Measurements from ENCODE around the gene ARFRP1. TPM values are rescaled to one million over a fixed set of nuclear protein-coding genes. Genes with fewer than 3 reads are reported as not detected.

Gene ARFRP1
- total and polyA plus RNA-seq, 2 of the 13 experiments (the other 11 are each of a cell fraction or from before 2014, with no cell fraction given) = 32.0 to 51.1 TPM

DNA sequence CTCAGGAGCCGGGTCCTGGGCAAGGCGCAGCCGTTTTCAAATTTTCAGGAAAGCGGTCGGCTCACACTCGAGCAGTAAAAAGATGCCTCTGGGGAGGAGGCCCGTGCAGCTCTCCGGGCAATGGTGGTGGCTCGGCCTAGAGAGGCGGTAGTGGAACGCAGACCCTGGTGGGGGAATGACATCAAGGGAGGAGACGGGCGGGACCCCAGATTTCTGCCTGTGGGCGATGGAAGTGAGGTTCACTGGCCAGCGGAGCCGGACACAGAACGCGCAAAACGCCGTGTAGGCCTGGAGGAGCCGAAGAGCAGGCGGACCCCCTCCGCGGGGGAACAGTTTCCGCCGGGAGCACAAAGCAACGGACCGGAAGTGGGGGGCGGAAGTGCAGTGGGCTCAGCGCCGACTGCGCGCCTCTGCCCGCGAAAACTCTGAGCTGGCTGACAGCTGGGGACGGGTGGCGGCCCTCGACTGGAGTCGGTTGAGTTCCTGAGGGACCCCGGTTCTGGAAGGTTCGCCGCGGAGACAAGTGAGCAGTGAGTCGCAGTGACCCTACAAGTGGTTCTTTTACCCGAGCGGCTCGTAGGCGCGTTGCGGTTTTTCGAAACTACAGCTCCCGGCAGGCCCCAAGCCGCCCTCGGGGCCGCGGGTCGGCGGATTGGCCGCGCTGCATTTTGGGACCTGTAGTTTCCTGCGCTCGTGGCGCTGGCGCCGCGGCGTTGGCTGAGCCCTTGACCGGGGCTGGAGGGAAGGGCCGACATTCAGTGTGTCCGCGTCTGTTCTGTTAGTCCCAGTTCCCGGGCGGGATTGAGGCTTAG lies 49.6 kb downstream of the ARFRP1 start, which contains the start of gene RTEL1 (continued):
- TF ChIP-seq ZSCAN9 (CRISPR knock-in tag; IDR thresholded peaks at IDR 0.05; ENCODE audit: borderline replicate concordance) = peak; percentile 93
- peak; percentile 90; the same call in 1 of the 2 replicates for TF ChIP-seq KDM4B (CRISPR knock-in tag; IDR thresholded peaks at IDR 0.05)
- no peak for TF ChIP-seq KAT2B (IDR thresholded peaks at IDR 0.05; ENCODE audit: borderline replicate concordance, low read depth, low read length)
- TF ChIP-seq ZNF230 (CRISPR knock-in tag; IDR thresholded peaks at IDR 0.05) = peak; percentile 96; the same call in 1 of the 2 replicates
- no peak for TF ChIP-seq SMC3 (IDR thresholded peaks at IDR 0.05; ENCODE audit: low read length)
- TF ChIP-seq KDM1A (CRISPR knock-in tag; IDR thresholded peaks at IDR 0.05) = no peak
- peak; percentile 83 for TF ChIP-seq ZNF354B (CRISPR knock-in tag; IDR thresholded peaks at IDR 0.05)
- peak; percentile 63; the same call in 1 of the 2 replicates for TF ChIP-seq ZNF30 (CRISPR knock-in tag; IDR thresholded peaks at IDR 0.05)
- no peak for TF ChIP-seq ARNT (IDR thresholded peaks at IDR 0.05)
- peak; percentile 65 for TF ChIP-seq ZNF770 (CRISPR knock-in tag; IDR thresholded peaks at IDR 0.05)
- TF ChIP-seq FOXC1 (CRISPR knock-in tag; IDR thresholded peaks at IDR 0.05; ENCODE audit: borderline replicate concordance) = peak; percentile 97
- 0 out of 2 replicates have a peak, but pooled peaks have one; percentile 72 for TF ChIP-seq ZMYM2 (CRISPR knock-in tag; IDR thresholded peaks at IDR 0.05)
- peak; percentile 95; the same call in 1 of the 2 replicates for TF ChIP-seq HNF1B (CRISPR knock-in tag; IDR thresholded peaks at IDR 0.05)
- TF ChIP-seq ZNF549 (CRISPR knock-in tag; IDR thresholded peaks at IDR 0.05) = peak; percentile 92; the same call in 1 of the 2 replicates
- TF ChIP-seq BCL6 (CRISPR knock-in tag; IDR thresholded peaks at IDR 0.05) = peak; percentile 30; the same call in 1 of the 2 replicates
- no peak for TF ChIP-seq FOXP1 (IDR thresholded peaks at IDR 0.05)
- TF ChIP-seq FOXP1 (CRISPR knock-in tag; IDR thresholded peaks at IDR 0.05) = peak; percentile 35
- TF ChIP-seq, protein P1, sequence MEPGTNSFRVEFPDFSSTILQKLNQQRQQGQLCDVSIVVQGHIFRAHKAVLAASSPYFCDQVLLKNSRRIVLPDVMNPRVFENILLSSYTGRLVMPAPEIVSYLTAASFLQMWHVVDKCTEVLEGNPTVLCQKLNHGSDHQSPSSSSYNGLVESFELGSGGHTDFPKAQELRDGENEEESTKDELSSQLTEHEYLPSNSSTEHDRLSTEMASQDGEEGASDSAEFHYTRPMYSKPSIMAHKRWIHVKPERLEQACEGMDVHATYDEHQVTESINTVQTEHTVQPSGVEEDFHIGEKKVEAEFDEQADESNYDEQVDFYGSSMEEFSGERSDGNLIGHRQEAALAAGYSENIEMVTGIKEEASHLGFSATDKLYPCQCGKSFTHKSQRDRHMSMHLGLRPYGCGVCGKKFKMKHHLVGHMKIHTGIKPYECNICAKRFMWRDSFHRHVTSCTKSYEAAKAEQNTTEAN (CRISPR knock-in tag; conservative IDR thresholded peaks at IDR 0.05) = peak; percentile 80
- TF ChIP-seq SUZ12 (IDR thresholded peaks at IDR 0.05; ENCODE audit: low read depth, low read length) = peak; percentile 99
- peak; percentile 96 for TF ChIP-seq MXD4 (CRISPR knock-in tag; IDR thresholded peaks at IDR 0.05)
- TF ChIP-seq, protein P2, sequence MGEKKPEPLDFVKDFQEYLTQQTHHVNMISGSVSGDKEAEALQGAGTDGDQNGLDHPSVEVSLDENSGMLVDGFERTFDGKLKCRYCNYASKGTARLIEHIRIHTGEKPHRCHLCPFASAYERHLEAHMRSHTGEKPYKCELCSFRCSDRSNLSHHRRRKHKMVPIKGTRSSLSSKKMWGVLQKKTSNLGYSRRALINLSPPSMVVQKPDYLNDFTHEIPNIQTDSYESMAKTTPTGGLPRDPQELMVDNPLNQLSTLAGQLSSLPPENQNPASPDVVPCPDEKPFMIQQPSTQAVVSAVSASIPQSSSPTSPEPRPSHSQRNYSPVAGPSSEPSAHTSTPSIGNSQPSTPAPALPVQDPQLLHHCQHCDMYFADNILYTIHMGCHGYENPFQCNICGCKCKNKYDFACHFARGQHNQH (CRISPR knock-in tag; IDR thresholded peaks at IDR 0.05) = peak; percentile 91
- peak; percentile 29; the same call in 1 of the 2 replicates for TF ChIP-seq CEBPG (CRISPR knock-in tag; IDR thresholded peaks at IDR 0.05)
- TF ChIP-seq ZBTB7A (CRISPR knock-in tag; IDR thresholded peaks at IDR 0.05) = peak; percentile 88
- peak; percentile 99 for TF ChIP-seq KAT8 (CRISPR knock-in tag; IDR thresholded peaks at IDR 0.05)
- peak; percentile 67; the same call in 1 of the 2 replicates for TF ChIP-seq ZBTB42 (CRISPR knock-in tag; IDR thresholded peaks at IDR 0.05)
- TF ChIP-seq HNF4G (IDR thresholded peaks at IDR 0.05; ENCODE audit: borderline replicate concordance, low read depth, low read length) = peak; percentile 52; the same call in 1 of the 2 replicates
- TF ChIP-seq HNF4G (CRISPR knock-in tag; IDR thresholded peaks at IDR 0.05; ENCODE audit: borderline replicate concordance, low read depth) = no peak; the same call in none of the 2 replicates
